Measurements from ENCODE around the gene GNAO1.

The GNAO1 gene

DNA sequence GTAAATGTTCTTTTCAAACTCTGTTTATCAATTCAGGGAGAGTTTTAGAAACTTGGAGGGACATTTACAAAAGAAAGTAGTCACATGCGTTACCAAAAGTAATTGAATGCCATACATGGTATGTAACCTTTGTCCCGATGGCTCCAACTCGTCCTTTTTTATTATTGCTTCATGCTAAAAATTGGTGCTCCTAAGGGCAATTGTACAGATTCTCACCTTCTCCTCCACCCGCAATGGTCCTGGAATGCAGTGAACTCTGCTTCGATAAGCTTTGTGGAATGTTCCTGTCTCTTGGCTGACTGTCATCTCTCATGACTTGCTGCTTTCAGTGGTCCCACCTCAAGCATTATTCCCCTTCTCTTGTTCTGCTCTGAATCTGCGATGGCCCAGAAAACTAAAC lies 20.9 kb downstream of the GNAO1 start:
- POLR2A ChIA-PET (ENCODE audit: low non-redundant PET), result no interaction called here
- H3K27ac ChIP-seq, result no peak overlapping the region
- CTCF ChIA-PET, result no interaction called here
- TF ChIP-seq, protein P1, sequence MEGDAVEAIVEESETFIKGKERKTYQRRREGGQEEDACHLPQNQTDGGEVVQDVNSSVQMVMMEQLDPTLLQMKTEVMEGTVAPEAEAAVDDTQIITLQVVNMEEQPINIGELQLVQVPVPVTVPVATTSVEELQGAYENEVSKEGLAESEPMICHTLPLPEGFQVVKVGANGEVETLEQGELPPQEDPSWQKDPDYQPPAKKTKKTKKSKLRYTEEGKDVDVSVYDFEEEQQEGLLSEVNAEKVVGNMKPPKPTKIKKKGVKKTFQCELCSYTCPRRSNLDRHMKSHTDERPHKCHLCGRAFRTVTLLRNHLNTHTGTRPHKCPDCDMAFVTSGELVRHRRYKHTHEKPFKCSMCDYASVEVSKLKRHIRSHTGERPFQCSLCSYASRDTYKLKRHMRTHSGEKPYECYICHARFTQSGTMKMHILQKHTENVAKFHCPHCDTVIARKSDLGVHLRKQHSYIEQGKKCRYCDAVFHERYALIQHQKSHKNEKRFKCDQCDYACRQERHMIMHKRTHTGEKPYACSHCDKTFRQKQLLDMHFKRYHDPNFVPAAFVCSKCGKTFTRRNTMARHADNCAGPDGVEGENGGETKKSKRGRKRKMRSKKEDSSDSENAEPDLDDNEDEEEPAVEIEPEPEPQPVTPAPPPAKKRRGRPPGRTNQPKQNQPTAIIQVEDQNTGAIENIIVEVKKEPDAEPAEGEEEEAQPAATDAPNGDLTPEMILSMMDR (conservative IDR thresholded peaks at IDR 0.05; ENCODE audit: low read depth), result no peak
- no peak for DNase-seq (ENCODE audit: low spot score)

DNA sequence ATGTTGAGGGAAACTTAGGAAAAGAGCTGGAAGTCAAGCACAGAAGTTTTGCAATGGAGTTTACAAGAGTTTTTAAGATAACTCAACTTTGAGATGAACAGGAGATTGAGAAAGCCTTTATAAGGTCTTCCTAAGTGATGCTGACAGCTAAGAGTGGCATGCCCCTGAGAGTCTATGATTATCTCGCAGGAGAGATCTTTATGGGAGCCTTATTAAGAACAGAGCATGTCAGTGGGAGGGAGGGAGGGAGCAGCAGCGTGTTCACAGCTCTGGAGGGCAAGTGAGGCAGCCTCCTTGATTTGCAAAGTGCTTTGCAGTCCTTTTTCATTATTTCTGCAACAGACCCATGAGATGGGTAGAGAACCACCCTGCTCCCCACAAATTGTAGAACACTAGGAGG lies 30.7 kb downstream of the GNAO1 start:
- CTCF ChIA-PET, result interaction anchor here (0.6 to 0.7 kb wide), 2 partner anchors 20 to 1425 kb away, joined by 3 to 4 read pairs; no protein-coding TSS in a partner anchor
- TF ChIP-seq, protein P1 (conservative IDR thresholded peaks at IDR 0.05; ENCODE audit: low read depth), result no peak
- no peak for DNase-seq (ENCODE audit: low spot score)
- H3K27ac ChIP-seq, result no peak overlapping the region
- POLR2A ChIA-PET (ENCODE audit: low non-redundant PET), result no interaction called here

DNA sequence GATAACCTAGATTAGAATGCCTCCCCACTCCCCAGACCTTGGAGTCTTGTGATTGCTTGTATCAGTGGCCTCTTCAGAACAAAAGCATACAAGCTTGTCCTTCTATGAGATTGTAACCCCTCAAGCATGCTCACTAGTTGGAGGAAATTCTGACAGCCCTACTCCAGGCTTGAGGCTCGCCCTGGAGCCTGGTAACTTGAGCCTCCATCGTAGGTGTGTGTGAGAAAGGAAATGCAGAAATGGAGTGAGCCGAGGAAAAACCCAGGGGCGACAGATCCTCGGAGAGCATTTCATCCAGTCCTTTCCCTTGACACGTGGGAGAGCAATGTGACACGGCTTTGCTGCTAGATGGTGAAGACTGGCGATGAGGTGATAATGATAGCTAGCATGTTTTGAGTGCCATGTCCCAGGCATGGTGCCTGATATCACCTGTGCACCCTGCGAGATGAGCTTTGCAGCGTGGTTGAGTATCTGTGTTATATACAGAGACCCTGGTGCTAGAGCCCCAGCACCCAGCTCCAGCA lies 31.2 kb downstream of the GNAO1 start:
- ChIA-PET POLR2A (ENCODE audit: low non-redundant PET) (no interaction called here), CTCF (no interaction called here)
- DNase-seq (ENCODE audit: low spot score), result no peak
- no peak overlapping the region for H3K27ac ChIP-seq
- TF ChIP-seq, protein P1 (conservative IDR thresholded peaks at IDR 0.05; ENCODE audit: low read depth), result no peak

DNA sequence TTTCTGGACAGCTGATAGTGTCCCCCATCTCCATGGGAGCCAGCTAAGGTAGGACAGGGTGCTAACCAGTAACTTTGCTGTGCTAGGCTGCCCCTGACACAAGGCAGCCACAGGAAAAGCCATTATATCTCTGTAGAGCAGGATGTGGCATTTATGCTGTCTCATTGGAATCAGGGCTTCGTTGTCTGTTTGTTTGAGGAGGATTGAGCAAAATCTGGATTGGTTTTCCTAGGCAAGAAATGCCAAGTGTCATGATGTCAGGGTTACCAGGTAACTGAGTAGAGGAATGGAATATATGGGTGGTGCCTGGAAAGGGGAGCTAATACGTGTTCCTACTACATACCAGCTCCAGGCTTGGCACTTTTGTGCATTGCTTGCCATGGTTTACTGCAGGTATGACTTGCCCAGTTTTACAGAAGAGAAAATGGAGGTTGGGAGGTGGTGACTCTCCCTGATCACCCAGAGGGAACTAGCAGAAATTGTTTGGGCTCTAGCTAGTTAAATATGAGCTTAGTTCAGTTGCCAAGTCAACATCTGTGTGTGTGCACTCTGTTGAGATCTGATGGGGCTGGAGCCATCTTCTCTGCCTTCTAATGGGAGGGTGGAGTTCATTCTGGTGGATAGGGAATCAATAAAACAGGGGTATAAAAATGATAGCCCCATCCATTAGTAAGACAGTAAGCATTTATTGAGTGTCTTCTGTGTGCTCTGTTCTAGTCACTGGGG lies 33.9 kb downstream of the GNAO1 start:
- no peak overlapping the region for H3K27ac ChIP-seq
- CTCF ChIA-PET, result interaction anchor here (0.6 to 1.0 kb wide), 2 partner anchors 61 to 568 kb away, joined by 3 read pairs; no protein-coding TSS in a partner anchor
- TF ChIP-seq, protein P1 (conservative IDR thresholded peaks at IDR 0.05; ENCODE audit: low read depth), result no peak
- DNase-seq (ENCODE audit: low spot score), result no peak
- POLR2A ChIA-PET (ENCODE audit: low non-redundant PET), result no interaction called here

DNA sequence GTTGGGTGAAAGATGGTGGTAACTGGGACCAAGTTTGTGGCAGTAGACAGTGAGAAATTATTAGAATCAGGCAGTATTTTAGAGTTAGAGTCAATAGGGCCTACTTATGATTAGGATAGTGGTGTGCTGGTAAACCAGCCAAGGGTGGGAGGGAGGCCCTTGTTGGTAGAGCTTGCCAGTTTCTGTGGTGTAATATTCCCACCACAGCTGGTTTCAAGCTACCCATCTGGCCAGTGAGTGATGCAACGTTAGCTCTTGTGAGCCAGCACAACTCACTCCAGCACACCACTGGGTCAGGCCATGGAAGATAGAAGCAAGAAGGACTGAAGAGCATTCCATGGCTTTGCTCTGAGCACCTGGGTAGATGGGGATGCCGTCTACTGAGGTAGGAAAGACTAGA lies 34.9 kb downstream of the GNAO1 start:
- TF ChIP-seq, protein P1 (conservative IDR thresholded peaks at IDR 0.05; ENCODE audit: low read depth), result no peak
- DNase-seq (ENCODE audit: low spot score), result no peak
- H3K27ac ChIP-seq, result no peak overlapping the region
- CTCF ChIA-PET, result interaction anchor here (0.5 kb wide), 1 partner anchor 63 kb away, joined by 3 read pairs; no protein-coding TSS in a partner anchor
- POLR2A ChIA-PET (ENCODE audit: low non-redundant PET), result no interaction called here

DNA sequence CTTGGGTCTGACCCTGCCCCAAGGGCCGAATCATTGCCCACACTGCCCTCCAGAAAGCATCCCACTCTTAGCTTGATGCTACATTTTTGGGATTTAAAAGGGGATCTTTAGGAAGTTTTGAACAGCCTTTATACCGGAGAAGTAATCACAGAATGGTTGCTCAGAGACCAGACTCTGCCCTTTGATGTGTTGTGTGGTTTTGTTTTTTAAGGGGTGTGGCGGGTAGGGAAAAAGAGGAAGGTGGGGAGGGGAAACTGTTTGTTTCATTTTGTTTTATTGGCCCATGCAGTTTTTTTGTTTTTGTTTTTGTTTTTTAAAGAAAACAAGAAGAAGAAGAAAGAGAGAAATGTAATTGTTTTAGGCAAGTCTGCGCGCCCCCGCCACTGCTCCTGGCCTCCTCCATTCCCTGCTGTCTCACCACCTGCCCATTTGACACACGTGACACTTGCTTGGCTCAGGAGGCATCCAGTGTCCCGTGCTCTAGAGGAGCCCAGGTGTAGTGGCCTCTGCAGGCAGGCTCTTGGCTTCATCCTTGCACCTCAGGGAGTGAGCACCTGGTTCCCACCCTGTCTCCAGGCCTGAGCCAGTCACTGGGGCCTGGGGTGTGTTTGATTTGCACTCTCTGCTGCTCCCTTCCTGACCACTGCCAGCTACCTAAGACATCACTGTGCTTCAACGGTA lies 35.7 kb downstream of the GNAO1 start:
- H3K27ac ChIP-seq, result no peak overlapping the region
- DNase-seq (ENCODE audit: low spot score), result no peak
- TF ChIP-seq, protein P1 (conservative IDR thresholded peaks at IDR 0.05; ENCODE audit: low read depth), result no peak
- ChIA-PET POLR2A (ENCODE audit: low non-redundant PET) (no interaction called here), CTCF (interaction anchor here (0.5 kb wide), 1 partner anchor 64 kb away, joined by 3 read pairs; no protein-coding TSS in a partner anchor)

Measured in RWPE1 (cell line).